LNCAP (cell line): ENCODE measurements around the gene SEPTIN2.

Experiments
- TF ChIP-seq, protein P1 (sequence below): fragments of 450-650 bp; IDR thresholded peaks from 2 replicates; pipeline ENCODE4 v1.5.1; 2017; ENCODE audit warnings: mild to moderate bottlenecking

Gene SEPTIN2

DNA sequence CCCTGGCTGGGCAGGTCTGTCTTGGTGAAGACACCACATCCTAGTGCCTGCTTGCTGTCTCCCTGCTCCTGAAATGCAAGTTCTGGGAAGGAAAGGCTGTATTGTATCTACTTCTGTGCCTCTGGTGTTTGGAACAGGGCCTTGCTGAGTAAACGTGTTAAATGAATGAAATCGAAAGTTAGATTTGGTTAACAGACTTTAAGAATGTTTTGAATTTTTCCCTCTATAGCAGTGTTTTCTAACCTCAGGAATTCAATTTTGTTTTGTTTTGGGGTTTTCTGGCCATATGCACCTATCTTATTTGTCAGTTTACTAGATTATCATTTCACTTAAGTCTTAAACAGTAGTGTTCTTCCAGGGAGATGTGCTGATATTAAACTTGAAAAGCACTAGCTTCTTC is 61.1 kb downstream of the SEPTIN2 start:
- TF ChIP-seq, protein P1, sequence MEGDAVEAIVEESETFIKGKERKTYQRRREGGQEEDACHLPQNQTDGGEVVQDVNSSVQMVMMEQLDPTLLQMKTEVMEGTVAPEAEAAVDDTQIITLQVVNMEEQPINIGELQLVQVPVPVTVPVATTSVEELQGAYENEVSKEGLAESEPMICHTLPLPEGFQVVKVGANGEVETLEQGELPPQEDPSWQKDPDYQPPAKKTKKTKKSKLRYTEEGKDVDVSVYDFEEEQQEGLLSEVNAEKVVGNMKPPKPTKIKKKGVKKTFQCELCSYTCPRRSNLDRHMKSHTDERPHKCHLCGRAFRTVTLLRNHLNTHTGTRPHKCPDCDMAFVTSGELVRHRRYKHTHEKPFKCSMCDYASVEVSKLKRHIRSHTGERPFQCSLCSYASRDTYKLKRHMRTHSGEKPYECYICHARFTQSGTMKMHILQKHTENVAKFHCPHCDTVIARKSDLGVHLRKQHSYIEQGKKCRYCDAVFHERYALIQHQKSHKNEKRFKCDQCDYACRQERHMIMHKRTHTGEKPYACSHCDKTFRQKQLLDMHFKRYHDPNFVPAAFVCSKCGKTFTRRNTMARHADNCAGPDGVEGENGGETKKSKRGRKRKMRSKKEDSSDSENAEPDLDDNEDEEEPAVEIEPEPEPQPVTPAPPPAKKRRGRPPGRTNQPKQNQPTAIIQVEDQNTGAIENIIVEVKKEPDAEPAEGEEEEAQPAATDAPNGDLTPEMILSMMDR: no peak

DNA sequence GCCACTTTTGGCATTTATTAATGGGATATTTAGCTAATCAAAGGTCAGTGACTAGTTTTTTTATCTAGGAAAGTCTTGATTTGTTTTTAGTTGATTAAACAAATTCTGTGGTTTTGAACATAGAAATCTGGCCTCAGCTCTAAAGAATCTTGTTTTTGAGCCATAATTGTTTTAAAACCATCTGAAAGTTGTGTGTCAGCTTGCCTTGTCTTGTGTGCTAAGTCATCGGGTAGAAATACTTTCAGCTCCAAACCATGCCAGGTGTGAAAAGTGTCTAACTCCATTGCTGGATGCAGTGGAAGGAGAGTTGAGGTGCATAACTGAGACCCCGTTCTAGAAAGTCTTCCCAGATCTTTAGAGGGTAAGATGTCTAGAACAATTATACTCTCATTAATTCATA is 63.1 kb downstream of the SEPTIN2 start:
- TF ChIP-seq, protein P1: no peak

GRCh38 chr2:241379481-241380480 is 64.1 kb downstream of the SEPTIN2 start:
- TF ChIP-seq, protein P1: no peak

DNA sequence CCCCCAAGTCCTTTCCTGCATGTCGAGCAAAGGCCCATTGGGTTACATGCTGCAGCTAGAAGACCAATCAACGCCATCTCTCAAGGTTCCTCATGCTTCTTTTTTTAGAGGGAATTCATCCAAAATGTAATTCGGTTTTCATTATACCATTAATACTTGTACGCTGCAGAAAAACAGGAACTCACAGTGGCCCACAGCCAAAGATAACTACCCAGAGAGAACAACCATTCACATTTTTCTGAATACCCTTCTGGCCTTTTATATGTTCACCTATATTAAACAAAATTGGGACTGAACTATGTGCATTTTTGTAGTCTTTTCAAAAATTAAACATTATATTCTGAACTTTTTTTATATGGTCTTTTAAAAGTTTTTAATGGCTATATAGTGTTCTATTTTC is 66.1 kb downstream of the SEPTIN2 start:
- TF ChIP-seq, protein P1: no peak

- TF ChIP-seq, protein P1: no peak
These were observed 70.8 kb downstream of the SEPTIN2 start for GRCh38 chr2:241386519-241386918.

GRCh38 chr2:241389697-241390096 is 74.0 kb downstream of the SEPTIN2 start:
- TF ChIP-seq, protein P1: no peak

DNA sequence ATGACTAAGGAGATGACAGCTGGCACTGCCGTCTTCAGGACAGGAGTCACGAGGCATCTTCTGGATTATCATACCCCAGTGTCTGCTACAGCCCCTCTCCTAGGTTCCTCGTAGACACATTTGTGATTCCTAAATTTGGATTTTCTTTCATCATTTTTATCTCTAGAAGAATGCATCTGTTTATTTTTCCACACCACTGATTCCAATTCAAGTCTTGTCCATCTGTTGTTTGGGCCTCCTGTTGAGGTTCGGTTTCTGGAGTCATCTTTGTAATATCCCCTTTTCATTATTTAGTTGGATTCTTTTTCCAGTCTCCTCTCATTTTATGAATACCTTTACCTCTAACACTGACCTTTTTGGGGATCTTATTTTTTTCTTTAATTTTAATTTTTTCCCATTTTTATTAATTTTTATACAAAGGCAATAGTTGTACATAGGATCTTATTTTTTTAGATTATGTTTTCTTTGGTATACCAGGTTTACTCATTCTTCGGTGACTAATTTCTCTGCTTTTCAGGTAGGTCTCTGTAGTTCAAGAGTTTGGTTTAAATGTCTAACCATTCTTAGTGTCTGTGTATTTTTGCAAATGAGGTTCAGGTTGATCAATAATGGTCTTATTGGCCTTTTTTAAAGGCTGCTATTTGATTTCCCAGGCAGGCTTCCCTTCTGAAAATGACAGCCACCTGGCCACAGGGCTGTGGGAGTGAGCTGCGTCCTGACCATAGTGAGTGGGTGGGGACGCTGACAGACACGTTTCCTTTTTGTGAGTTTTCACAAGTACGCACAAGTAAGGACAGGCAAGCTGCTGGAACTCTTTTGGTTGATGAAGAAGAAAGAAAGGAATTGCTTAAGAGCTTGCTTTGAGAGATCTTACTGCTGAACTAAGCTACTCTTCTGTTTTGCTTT is 74.8 kb downstream of the SEPTIN2 start:
- TF ChIP-seq, protein P1: no peak
